NCI-H345 (cell line): ENCODE data around the gene CDC42EP3.
A peak's percentile ranks its signal among the peaks of the same experiment; 100 is the strongest.

Experiments used
- DNase-seq: peaks from one replicate; lab custom pipeline; 2025; lab: John Stamatoyannopoulos, UW

CDC42EP3 gene

GRCh38 chr2:37656512-37657423 is 14.7 kb downstream of the CDC42EP3 start:
- DNase-seq: peak; percentile 77

DNA sequence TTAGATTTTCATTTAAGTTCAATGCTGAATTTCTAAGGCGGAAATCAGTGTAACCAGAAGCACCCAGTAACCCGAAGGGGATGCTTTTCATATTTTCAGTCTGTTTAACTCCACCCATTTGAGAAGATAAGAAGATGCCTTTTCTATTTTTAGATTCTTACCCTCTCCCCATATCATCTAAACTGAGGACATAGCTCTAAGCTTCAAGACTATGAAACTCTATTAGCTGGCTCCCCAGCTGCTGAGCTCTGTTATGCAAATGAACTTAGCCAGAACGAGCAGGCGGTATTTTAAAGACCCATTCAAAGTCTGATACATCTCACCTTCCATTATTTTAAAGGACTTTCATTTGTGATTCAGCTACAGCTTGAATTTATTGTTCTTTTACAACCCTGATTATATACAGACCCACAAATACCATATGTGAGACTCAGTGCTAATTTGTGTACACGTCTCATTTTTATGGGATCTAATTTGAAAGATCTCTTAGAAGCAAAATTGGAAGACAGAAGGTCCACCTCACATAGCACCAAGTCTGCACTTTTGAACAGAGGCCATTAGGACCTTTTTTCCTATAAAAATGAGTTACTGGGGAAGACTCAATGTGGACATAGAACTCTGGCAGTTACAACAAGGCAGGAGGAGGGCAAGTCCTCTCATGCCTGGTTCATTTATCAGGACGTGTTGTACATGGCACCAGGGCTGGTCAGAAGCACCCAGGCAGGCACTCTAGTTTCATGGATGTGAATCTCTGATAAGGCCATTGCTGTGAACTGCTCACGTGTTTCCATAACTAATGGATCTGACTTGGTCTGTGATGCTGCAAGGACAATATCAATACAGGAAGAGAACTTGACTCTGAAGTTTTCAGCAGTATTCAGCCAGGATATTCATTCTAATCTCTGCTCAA is 16.3 kb downstream of the CDC42EP3 start:
- DNase-seq: peak; percentile 13

DNA sequence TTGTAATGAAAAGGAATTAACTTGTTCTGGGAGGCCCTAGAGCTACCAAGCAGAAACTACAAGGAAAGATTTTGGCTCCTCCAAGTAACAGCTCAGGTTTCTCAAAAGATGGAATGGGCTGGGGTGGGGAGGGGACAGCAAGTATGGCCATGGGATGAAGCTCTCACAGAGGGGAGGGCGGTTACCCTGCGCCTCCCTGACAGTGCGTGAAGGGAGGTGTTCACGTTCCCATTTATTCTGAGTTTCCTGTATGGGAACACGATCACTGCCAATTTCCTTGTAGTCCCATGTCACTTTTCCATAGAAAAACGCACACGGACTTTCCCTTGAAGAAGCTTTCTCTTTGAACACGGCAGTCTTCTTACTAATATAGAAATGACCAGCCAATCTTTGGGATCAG is 17.0 kb downstream of the CDC42EP3 start:
- DNase-seq: no peak

DNA sequence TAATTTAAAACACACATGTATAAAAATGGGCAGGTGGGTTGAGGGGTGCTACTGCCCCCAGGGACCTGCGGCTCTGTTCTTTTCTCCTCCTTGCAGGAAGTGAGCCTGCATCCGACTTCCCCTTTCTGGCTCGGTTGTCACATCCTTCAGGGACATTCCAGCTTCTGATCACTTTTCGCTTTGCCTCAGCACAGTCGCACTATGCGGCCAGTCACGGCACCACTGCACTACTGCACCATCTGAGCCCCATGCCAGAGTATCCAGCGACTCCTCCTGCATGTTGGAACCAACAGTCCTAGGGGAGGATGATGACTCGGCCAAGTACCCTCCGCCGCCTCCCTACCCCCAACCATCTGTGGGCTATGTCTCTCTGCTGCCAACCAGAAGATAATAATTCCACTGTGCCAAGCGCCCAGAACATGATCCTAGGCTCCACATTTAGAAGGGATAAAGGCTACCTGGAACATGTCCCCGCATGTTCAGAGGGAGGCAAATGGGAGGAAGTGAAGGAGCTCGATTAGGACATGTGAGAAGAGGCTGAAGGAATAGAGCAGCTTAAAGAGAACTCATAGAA is 17.6 kb downstream of the CDC42EP3 start:
- DNase-seq: no peak

DNA sequence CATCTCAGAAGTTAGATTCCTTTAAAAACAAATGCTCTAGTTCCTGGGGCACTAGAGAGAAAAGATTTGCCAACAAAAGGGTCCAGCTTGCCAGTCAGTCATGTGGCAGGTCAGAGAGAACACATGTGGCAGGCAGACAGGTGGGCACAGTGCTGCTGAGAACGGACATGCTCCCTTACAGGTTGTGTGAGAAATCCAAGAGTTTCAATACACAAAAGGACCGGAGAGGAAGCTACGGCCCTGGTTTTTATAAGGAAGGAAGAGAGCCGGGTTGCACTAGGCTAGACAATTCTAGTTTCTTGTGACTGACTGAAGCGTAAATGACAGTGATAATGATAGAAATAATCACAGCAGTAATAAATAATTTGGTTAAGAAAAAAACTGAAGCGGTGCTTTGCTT is 18.3 kb downstream of the CDC42EP3 start:
- DNase-seq: no peak

DNA sequence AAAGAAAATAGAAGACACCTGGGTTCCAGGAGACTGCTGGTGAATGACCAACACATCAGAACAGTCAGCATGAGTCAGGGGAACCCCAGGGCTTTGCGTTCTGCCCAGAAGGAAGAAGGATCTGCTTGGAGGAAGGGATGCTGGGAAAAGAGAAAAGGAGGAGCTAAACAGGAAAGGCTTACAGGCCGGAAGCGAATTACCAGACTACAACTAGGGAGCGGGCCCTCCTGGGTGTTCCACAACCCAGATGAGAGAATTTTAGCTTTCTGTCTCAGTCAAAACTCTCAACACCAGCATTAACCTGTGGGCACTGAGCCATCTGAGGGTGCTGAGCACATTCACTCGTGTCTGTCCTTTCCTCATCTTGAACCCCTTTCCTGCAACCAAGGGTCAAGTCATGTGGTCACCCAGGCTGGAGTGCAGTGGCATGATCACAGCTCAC is 19.2 kb downstream of the CDC42EP3 start:
- DNase-seq: no peak

GRCh38 chr2:37650548-37651093 is 20.8 kb downstream of the CDC42EP3 start:
- DNase-seq: no peak

DNA sequence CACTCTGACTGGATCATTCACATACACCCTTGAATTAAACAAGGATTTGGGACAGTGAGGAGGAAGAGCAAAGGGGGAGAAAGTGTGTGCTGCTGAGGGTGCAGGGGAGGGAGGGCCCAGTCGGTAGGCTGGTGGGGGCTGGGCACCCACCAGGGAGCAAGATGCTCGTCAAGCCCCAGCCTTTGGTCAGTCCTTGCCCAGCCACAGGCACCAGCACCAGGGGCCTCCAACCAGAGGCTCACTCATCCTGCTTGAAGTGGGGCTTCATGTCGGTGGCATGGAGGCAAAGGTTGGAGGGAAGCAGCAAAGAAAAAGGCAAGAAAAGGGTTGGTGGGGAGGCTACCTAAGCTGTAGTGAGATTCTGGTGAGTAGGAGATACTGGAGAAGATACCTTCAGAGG is 21.9 kb downstream of the CDC42EP3 start:
- no peak for DNase-seq

DNA sequence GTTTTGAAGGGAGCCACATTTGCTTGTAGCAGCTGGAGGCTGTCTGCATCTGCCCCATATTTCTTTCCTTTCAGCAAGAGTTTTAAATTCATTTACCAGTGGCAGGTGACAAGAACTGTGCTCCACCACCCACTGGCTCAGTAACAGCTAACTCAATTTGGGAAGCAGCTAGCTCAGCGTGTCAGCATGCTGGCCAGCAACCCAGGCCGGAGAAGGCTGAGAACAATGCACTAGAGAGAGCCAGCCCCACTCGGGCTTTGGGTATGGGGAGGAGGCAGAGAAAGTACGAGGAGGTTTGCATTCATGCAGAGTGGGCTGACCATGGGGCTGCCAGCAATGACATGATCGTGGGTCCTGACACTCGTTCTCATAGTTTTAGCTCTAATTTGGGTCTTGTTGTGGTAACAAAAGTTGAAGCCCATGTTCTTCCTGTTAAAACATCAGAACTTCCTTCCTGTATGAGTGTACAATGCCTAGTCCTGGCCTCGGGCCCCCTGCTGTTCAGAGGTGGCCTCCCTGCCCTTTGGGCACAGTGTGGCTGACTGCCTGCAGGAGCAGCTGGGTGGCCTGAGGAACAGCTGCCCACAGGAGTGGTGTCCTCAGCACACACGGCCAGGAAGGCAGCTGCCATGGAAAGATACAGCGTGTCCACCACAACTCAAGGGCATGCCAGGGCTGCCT is 23.0 kb downstream of the CDC42EP3 start:
- DNase-seq: no peak

DNA sequence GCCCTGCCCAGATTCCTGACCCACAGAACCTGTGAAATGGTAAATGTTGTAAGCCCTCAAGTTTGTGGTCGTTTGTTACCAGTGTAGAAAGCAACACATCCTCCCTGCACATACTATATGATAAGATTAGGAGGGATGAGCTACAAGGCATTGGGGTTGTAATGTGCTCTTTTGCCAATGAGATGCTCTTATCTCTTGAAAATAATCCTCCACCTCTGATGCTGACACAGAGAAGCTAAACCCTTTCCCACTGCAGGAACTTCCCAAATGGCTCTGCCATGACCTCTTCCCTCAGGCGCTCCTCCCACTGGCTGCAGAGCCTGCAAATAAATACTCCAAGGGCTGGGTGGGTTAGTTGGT is 23.5 kb downstream of the CDC42EP3 start:
- DNase-seq: no peak

GRCh38 chr2:37645836-37646235 is 25.6 kb downstream of the CDC42EP3 start:
- DNase-seq: no peak

GRCh38 chr2:37645362-37645761 is 26.1 kb downstream of the CDC42EP3 start:
- DNase-seq: no peak

DNA sequence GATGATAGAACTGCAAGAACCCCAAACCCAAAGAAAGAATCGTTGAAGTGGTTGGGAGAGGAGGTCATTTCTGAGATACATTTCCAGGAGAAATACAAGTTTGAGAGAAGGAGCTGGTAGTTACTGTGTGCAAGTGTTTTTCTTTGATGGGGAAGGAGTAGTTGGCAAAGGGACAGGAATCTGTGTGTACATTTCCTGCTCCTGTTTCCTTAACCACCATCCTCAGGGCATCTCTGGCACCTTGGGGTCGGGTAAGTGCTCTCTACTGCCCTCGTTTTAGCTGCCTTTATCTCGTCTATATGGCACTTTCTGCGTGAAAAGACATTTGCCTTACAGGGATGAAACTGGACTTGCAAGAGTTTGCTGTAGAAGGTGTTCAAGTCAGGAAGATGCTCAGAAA is 27.3 kb downstream of the CDC42EP3 start:
- no peak for DNase-seq

GRCh38 chr2:37643730-37644078 is 27.7 kb downstream of the CDC42EP3 start:
- DNase-seq: no peak

- peak; percentile 88 for DNase-seq
Measured at GRCh38 chr2:37642907-37643729, 28.3 kb downstream of the CDC42EP3 start.

DNA sequence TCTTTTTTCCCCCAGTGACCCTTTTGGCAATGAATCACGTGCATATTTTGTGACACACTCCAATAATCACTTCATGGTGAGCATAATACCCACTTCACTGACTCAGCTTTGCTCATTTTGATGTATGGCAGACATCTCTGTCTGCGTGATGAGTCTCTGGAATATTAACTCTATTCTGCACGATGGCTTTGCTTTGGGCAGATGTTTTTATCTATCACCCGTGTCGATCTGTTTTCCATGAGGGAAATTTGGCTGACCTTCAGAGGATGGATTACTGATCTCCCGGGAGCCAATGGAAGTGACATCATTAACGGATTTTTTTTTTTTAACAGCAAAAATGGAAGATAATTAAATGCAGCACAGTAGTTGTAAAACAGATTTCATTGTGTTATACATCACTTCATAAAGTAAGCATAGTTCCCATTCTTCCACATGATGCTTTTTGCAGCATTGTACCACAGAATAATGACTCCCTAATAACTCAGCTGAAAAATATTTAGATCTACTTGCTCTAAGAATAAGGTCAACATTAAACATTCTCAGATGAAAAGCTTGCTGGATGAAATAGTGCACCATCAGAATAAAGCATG is 29.8 kb downstream of the CDC42EP3 start:
- DNase-seq: peak; percentile 36

DNA sequence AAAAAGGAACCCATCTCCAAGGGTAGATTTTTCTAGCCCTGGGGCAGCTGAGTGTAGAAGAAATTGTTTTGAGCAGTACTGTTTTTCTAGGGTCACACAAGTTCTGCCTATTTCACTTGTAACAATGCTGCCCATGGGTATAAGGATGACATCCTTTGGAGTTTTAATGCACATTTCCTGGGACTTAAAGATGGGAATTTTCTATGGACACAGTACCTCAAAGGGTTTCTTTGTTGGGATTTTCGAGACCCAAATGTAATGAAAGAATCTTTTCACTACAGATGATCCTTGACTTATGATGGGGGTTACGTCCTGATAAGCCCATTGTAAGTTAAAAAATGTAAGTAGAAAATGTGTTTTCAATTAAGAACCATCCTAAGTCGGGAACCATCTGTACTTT is 31.8 kb downstream of the CDC42EP3 start:
- DNase-seq: no peak

DNA sequence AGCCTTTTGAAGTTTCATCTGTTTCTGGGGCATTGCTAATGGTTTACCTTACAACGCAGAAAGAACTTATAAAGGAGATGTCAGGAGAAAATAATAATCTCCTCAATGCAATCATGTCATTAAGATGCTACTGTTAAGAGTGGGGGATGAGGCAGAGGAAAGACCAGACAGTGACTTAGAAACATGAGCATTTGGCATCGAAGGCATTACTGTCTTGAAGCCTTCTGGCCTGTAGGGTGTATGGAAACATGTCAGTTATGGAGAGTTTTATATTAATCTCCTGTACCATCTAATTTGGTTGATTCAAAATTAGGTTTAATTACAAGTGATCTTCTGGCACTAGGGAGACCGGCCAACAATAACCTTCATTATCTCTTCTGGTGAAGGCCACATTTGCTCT is 32.5 kb downstream of the CDC42EP3 start:
- no peak for DNase-seq

DNA sequence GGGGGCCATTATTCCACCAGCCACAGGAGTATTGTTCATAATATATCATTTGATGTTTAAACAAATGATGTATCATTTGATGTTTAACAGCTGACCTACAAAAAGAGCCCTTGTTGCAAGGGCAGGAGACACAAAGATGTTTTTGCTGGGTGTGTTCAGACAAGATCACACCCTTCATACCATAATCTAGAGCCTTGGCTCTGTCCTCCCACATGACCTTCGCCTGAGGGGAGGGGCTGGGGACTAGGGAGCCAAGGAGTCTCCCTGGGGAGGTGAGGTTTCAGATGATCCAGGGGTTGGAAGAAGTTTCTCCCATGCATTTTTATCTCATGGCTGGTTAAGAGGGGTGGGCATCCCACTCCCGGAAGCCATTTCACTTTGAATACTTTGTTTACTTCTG is 33.5 kb downstream of the CDC42EP3 start:
- DNase-seq: no peak

- no peak for DNase-seq
Measured at GRCh38 chr2:37637190-37637860, 34.1 kb downstream of the CDC42EP3 start.
